H1 (cell line): ENCODE results near the gene ARHGEF12. TPM values are rescaled to one million over a fixed set of nuclear protein-coding genes. Genes with fewer than 3 reads are reported as not detected.

ENCODE experiments used
- CTCF ChIA-PET: fragments of 300-600 bp; sonication (Branson Sonifier 250); formaldehyde crosslinking; loops from one replicate; lab custom pipeline; 2021; ENCODE audit not compliant: partially characterized antibody; lab: Charles Lee
- POLR2A ChIA-PET: fragments of 300-600 bp; sonication (Branson Sonifier 250); formaldehyde crosslinking; loops from one replicate; lab custom pipeline; 2021; ENCODE audit warnings: inconsistent platforms; ENCODE audit not compliant: partially characterized antibody; lab: Charles Lee
- DNase-seq, 2 experiments: peaks; one replicate each; pipeline versions ENCODE4 v3.0.0 to v3.0.0-alpha.2; 2010 to 2022; ENCODE audit warnings: low spot score in 2 of 2, low read depth in 1 of 2, mixed read lengths in 1 of 2
- FAIRE-seq: peaks from 2 replicates; lab custom pipeline; 2011; peaks lifted over from hg19 to GRCh38; lab: Jason Lieb, UNC
- H2AFZ ChIP-seq: 2 replicates; pipeline ENCODE4 v1.8.1; 2012; ENCODE audit warnings: low read length, inconsistent platforms
- H2AK5ac ChIP-seq: 2 replicates; pipeline ENCODE4 v1.6.1; 2013; ENCODE audit warnings: low read depth, low read length
- H2BK120ac ChIP-seq: replicated peaks from 2 replicates; pipeline ENCODE3; 2013; ENCODE audit warnings: low read depth, low read length, inconsistent platforms
- H2BK12ac ChIP-seq: 2 replicates; pipeline ENCODE4 v1.6.1; 2013; ENCODE audit warnings: low read depth, low read length
- H2BK15ac ChIP-seq: 2 replicates; pipeline ENCODE4 v1.6.1; 2013; ENCODE audit warnings: low read length
- H2BK20ac ChIP-seq: 2 replicates; pipeline ENCODE4 v1.6.1; 2013; ENCODE audit warnings: low read length
- H2BK5ac ChIP-seq: 2 replicates; pipeline ENCODE4 v1.6.1; 2013; ENCODE audit warnings: low read depth, low read length
- H3K14ac ChIP-seq: 2 replicates; pipeline ENCODE4 v1.6.1; 2013; ENCODE audit warnings: inconsistent platforms; ENCODE audit not compliant: insufficient read length
- H3K18ac ChIP-seq: 2 replicates; pipeline ENCODE4 v1.6.1; 2013; ENCODE audit warnings: low read length; ENCODE audit errors: extremely low read depth
- H3K23ac ChIP-seq: 2 replicates; pipeline ENCODE4 v1.6.1; 2013; ENCODE audit warnings: inconsistent platforms; ENCODE audit not compliant: insufficient read length
- H3K23me2 ChIP-seq: 2 replicates; pipeline ENCODE4 v1.6.1; 2013; ENCODE audit warnings: low read depth, low read length
- H3K27ac ChIP-seq: 2 replicates; pipeline ENCODE4 v1.6.1; 2011; ENCODE audit warnings: low read depth, low read length, inconsistent platforms
- H3K27me3 ChIP-seq, 4 experiments: replicated peaks in 1 of 4; 1 replicate in 1 of 4; 2 replicates in 3 of 4; pipeline versions ENCODE4 v1.6.1 to v1.8.1; 2011 to 2013; ENCODE audit warnings: low read length in 3 of 4, mild to moderate bottlenecking in 3 of 4, inconsistent platforms in 2 of 4, mixed read lengths in 2 of 4, moderate library complexity in 1 of 4; ENCODE audit not compliant: control insufficient read depth in 3 of 4, insufficient read depth in 3 of 4; ENCODE audit errors: extremely low read depth in 1 of 4
- H3K36me3 ChIP-seq, 4 experiments: 2 replicates each; pipeline versions ENCODE4 v1.6.1 to v1.8.1; 2011 to 2013; ENCODE audit warnings: mild to moderate bottlenecking in 4 of 4, low read length in 3 of 4, moderate library complexity in 2 of 4, control low read depth in 1 of 4, inconsistent platforms in 1 of 4; ENCODE audit not compliant: insufficient read depth in 4 of 4, control insufficient read depth in 2 of 4
- H3K4ac ChIP-seq: replicated peaks from 2 replicates; pipeline ENCODE3; 2013; ENCODE audit warnings: low read length, low read depth, mixed read lengths, inconsistent platforms; ENCODE audit not compliant: insufficient read length
- H3K4me1 ChIP-seq, 4 experiments: replicated peaks in 1 of 4; 1 replicate in 1 of 4; 2 replicates in 3 of 4; pipeline versions ENCODE4 v1.6.1 to v1.8.1; 2011 to 2013; ENCODE audit warnings: low read length in 3 of 4, inconsistent platforms in 2 of 4, mixed read lengths in 1 of 4; ENCODE audit not compliant: insufficient read depth in 4 of 4, control insufficient read depth in 3 of 4
- H3K4me2 ChIP-seq, 2 experiments: 2 replicates each; pipeline versions ENCODE4 v1.6.1 to v1.8.1; 2011 to 2013; ENCODE audit warnings: low read depth in 2 of 2, low read length in 2 of 2, control low read depth in 1 of 2, inconsistent platforms in 1 of 2, mild to moderate bottlenecking in 1 of 2; ENCODE audit not compliant: insufficient read depth in 1 of 2
- H3K4me3 ChIP-seq, 4 experiments: fragments of 200-600, 300-600 bp in 1 of 4; sonication (generic), shearing (Covaris generic), sonication (Bioruptor Twin) in 1 of 4; 2 replicates each; pipeline versions ENCODE4 v1.5.1 to v1.8.1; 2011 to 2016; ENCODE audit warnings: low read length in 4 of 4, low read depth in 3 of 4, control low read depth in 2 of 4, inconsistent platforms in 2 of 4, mild to moderate bottlenecking in 2 of 4, mixed read lengths in 1 of 4, moderate library complexity in 1 of 4; ENCODE audit not compliant: insufficient read depth in 2 of 4; ENCODE audit errors: extremely low read depth in 1 of 4
- H3K56ac ChIP-seq: replicated peaks from 2 replicates; pipeline ENCODE3; 2013; ENCODE audit warnings: low read depth, mild to moderate bottlenecking, mixed read lengths, low read length, inconsistent platforms; ENCODE audit not compliant: insufficient read length
- H3K79me1 ChIP-seq: 2 replicates; pipeline ENCODE4 v1.6.1; 2013; ENCODE audit warnings: low read depth, low read length, control low read depth
- H3K79me2 ChIP-seq, 2 experiments: 2 replicates each; pipeline versions ENCODE4 v1.6.1 to v1.8.1; 2012 to 2013; ENCODE audit warnings: low read length in 2 of 2, mild to moderate bottlenecking in 2 of 2, inconsistent platforms in 1 of 2; ENCODE audit not compliant: insufficient read depth in 2 of 2, control insufficient read depth in 1 of 2
- H3K9ac ChIP-seq, 4 experiments: replicated peaks in 1 of 4; 1 replicate in 1 of 4; 2 replicates in 3 of 4; pipeline versions ENCODE4 v1.6.1 to v1.8.1; 2011 to 2013; ENCODE audit warnings: low read depth in 3 of 4, low read length in 3 of 4, control low read depth in 2 of 4, mild to moderate bottlenecking in 2 of 4, moderate library complexity in 2 of 4, inconsistent platforms in 1 of 4; ENCODE audit errors: extremely low read depth in 1 of 4
- H3K9me3 ChIP-seq, 2 experiments: 2 replicates each; pipeline versions ENCODE4 v1.6.1 to v1.8.1; 2012 to 2013; ENCODE audit warnings: mild to moderate bottlenecking in 2 of 2, moderate library complexity in 2 of 2, control low read depth in 1 of 2, inconsistent platforms in 1 of 2, low read depth in 1 of 2, low read length in 1 of 2, mixed read lengths in 1 of 2; ENCODE audit not compliant: insufficient read depth in 2 of 2
- H4K20me1 ChIP-seq, 2 experiments: replicated peaks in 1 of 2; 2 replicates each; pipeline versions ENCODE3 to v1.8.1; 2011 to 2013; ENCODE audit warnings: inconsistent platforms in 2 of 2, low read length in 2 of 2, mild to moderate bottlenecking in 1 of 2; ENCODE audit not compliant: insufficient read depth in 2 of 2, control insufficient read depth in 1 of 2
- H4K5ac ChIP-seq: 2 replicates; pipeline ENCODE4 v1.6.1; 2013; ENCODE audit warnings: low read length, low read depth, mixed read lengths, inconsistent platforms; ENCODE audit not compliant: insufficient read length
- H4K8ac ChIP-seq: 2 replicates; pipeline ENCODE4 v1.8.0; 2013; ENCODE audit warnings: mild to moderate bottlenecking, moderate library complexity, low read length, inconsistent platforms; ENCODE audit not compliant: insufficient read depth; ENCODE audit errors: extremely low read depth
- H4K91ac ChIP-seq: replicated peaks from 2 replicates; pipeline ENCODE3; 2013; ENCODE audit warnings: low read length, mixed read lengths, inconsistent platforms; ENCODE audit not compliant: insufficient read length
- ASH2L ChIP-seq: fragments of 200-600, 300-600 bp; sonication (generic); IDR thresholded peaks from one replicate; pipeline ENCODE4 v1.7.1; 2017; ENCODE audit warnings: low read length
- BRCA1 ChIP-seq: IDR thresholded peaks from 2 replicates; pipeline ENCODE4 v1.6.1; 2012; ENCODE audit warnings: low read depth, low read length, improper control_type of control experiment
- CBX5 ChIP-seq: fragments of 300-800, 300-1000 bp; sonication (generic); IDR thresholded peaks from 2 replicates; pipeline ENCODE4 v1.7.1; 2016; ENCODE audit warnings: antibody characterized with exemption, low read length, low read depth
- CBX8 ChIP-seq: fragments of 300-800, 300-1000 bp; sonication (generic); IDR thresholded peaks from 2 replicates; pipeline ENCODE4 v1.7.1; 2016; ENCODE audit warnings: low read depth, low read length, borderline replicate concordance
- CHD2 ChIP-seq: IDR thresholded peaks from 2 replicates; pipeline ENCODE4 v1.6.1; 2012; ENCODE audit warnings: low read length, improper control_type of control experiment
- CREB1 ChIP-seq: IDR thresholded peaks from 2 replicates; pipeline ENCODE4 v1.6.1; 2012; ENCODE audit warnings: inconsistent platforms
- GTF2F1 ChIP-seq: IDR thresholded peaks from 2 replicates; pipeline ENCODE4 v1.6.1; 2012; ENCODE audit warnings: low read depth, low read length, improper control_type of control experiment, borderline replicate concordance
- HDAC6 ChIP-seq: IDR thresholded peaks from one replicate; pipeline ENCODE4 v1.7.1; 2012; ENCODE audit warnings: low read depth, mild to moderate bottlenecking, inconsistent platforms, low read length, moderate library complexity
- KDM1A ChIP-seq: fragments of 200-600, 300-600 bp; sonication (generic); IDR thresholded peaks from 2 replicates; pipeline ENCODE4 v1.7.1; 2016; ENCODE audit warnings: mild to moderate bottlenecking, low read length, borderline replicate concordance
- KDM4A ChIP-seq: IDR thresholded peaks from one replicate; pipeline ENCODE4 v1.7.1; 2012; ENCODE audit warnings: low read depth, mild to moderate bottlenecking, moderate library complexity, low read length, inconsistent platforms; ENCODE audit not compliant: severe bottlenecking
- SIN3A ChIP-seq, 2 experiments: IDR thresholded peaks in 1 of 2; conservative IDR thresholded peaks in 1 of 2; 2 replicates each; pipeline ENCODE4 v1.6.1; 2011 to 2012; ENCODE audit warnings: low read length in 2 of 2, improper control_type of control experiment in 1 of 2, low read depth in 1 of 2, mild to moderate bottlenecking in 1 of 2
- SRF ChIP-seq: IDR thresholded peaks from 2 replicates; pipeline ENCODE4 v1.6.1; 2011; ENCODE audit warnings: mild to moderate bottlenecking, low read depth, low read length, moderate library complexity
- TAF7 ChIP-seq: optimal IDR thresholded peaks from 2 replicates; pipeline ENCODE3; 2011; ENCODE audit warnings: low read depth, mild to moderate bottlenecking, inconsistent platforms, low read length, moderate library complexity, borderline replicate concordance
- TCF12 ChIP-seq: IDR thresholded peaks from 2 replicates; pipeline ENCODE4 v1.6.1; 2011; ENCODE audit warnings: low read depth, mild to moderate bottlenecking, low read length
- polyA plus RNA-seq, 7 experiments: library from polyadenylated mRNA; depleted of rRNA in 3 of 7; stranded (reverse) in 5 of 7; unstranded in 2 of 7; fragments of >200 nt in 5 of 7; fragments of 200-250 nt in 2 of 7; gene quantifications; 1 replicate in 5 of 7; 2 replicates in 1 of 7; 4 replicates in 1 of 7; pipeline versions ENCODE4 v1.2.1 to v1.2.3, GENCODE V29; 2011 to 2013; ENCODE audit warnings: missing spikeins in 2 of 7, mixed read lengths in 2 of 7
- total RNA-seq: library from RNA; stranded (reverse); fragmentation: NEBNext Ultra II Directional; extraction: Animal tissue kit (Norgen Biotek cat#: 25700); gene quantifications from 2 replicates; pipeline ENCODE4 v1.2.1, GENCODE V29; 2021
- TF ChIP-seq, protein P1 (sequence below): IDR thresholded peaks from 2 replicates; pipeline ENCODE4 v1.6.1; 2012; ENCODE audit warnings: inconsistent platforms

Gene ARHGEF12
- total and polyA plus RNA-seq, 2 of the 8 experiments (the other 6 are each of a cell fraction or from before 2014, with no cell fraction given), result 5.1 to 33.7 TPM

- H4K20me1 ChIP-seq, result no peaks in the 10 kb centered on the region
- H2BK15ac ChIP-seq, result no peak overlapping the region
- TF ChIP-seq SRF (no peak), HDAC6 (no peak), CBX5 (no peak), GTF2F1 (no peak), KDM1A (no peak), TAF7 (no peak), CBX8 (no peak), SIN3A (conservative IDR thresholded peaks at IDR 0.05 in 1 of 2, IDR thresholded peaks at IDR 0.05 in 1 of 2; ENCODE audit: low read depth in 1 of 2, low read length in 2 of 2) (no peak), BRCA1 (no peak), TCF12 (no peak), CHD2 (no peak), ASH2L (no peak), CREB1 (no peak), KDM4A (no peak)
- TF ChIP-seq, protein P1, sequence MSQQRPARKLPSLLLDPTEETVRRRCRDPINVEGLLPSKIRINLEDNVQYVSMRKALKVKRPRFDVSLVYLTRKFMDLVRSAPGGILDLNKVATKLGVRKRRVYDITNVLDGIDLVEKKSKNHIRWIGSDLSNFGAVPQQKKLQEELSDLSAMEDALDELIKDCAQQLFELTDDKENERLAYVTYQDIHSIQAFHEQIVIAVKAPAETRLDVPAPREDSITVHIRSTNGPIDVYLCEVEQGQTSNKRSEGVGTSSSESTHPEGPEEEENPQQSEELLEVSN, result no peak
Observed at GRCh38 chr11:120388261-120388660, 52.0 kb downstream of the ARHGEF12 start.

More at GRCh38 chr11:120388261-120388660, 52.0 kb downstream of the ARHGEF12 start:
- DNase-seq, result no peak
- H3K4me1 ChIP-seq, result peaks cover 0 to 3% (median 1%) of the 10 kb centered on the region in 4 experiments; a peak in 3 of 7 replicates
- H4K5ac ChIP-seq, result no peak overlapping the region
- no peak overlapping the region for H2BK20ac ChIP-seq
- H2AFZ ChIP-seq, result no peak overlapping the region
- H3K27me3 ChIP-seq, result no peaks in the 10 kb centered on the region
- peaks cover 5 to 6% of the 10 kb centered on the region in 2 experiments for H3K9me3 ChIP-seq
- peaks cover 0 to 79% of the 10 kb centered on the region in 2 experiments; a peak in 2 of 4 replicates for H3K79me2 ChIP-seq
- POLR2A ChIA-PET, result no interaction called here
- no peak for FAIRE-seq
- H3K27ac ChIP-seq, result no peak overlapping the region
- no peak overlapping the region for H3K23ac ChIP-seq
- no peak overlapping the region for H3K4me3 ChIP-seq
- no peak overlapping the region for H3K56ac ChIP-seq
- H3K36me3 ChIP-seq, result 0 out of 8 replicates have a peak, but pooled peaks cover 0 to 3% (median 0%) of the 10 kb centered on the region in 4 experiments
- H2BK5ac ChIP-seq, result no peak overlapping the region
- CTCF ChIA-PET, result interaction anchor here (1.4 kb wide), 1 partner anchor 53 kb away, joined by 3 read pairs; no protein-coding TSS in a partner anchor
- no peak overlapping the region for H4K91ac ChIP-seq
- no peak overlapping the region for H2AK5ac ChIP-seq
- H3K4me2 ChIP-seq, result no peak overlapping the region
- H3K23me2 ChIP-seq, result no peaks in the 10 kb centered on the region
- no peak overlapping the region for H3K4ac ChIP-seq
- H2BK120ac ChIP-seq, result no peak overlapping the region
- no peak overlapping the region for H3K9ac ChIP-seq
- H4K8ac ChIP-seq, result no peak overlapping the region
- H3K79me1 ChIP-seq, result peaks cover 4% of the 10 kb centered on the region; the same call in 1 of the 2 replicates
- no peak overlapping the region for H2BK12ac ChIP-seq
- H3K14ac ChIP-seq, result no peak overlapping the region
- no peak overlapping the region for H3K18ac ChIP-seq
